CD4-positive, alpha-beta T cell (primary cell): ENCODE data around the gene KPNA1. TPM values are rescaled to one million over a fixed set of nuclear protein-coding genes. Genes with fewer than 3 reads are reported as not detected.

ENCODE experiments used
- ATAC-seq: fragments of 200-7000 bp; cut with Tn5 transposase; one replicate; pipeline ENCODE4 v1.10.0; 2022; ENCODE audit warnings: mild to moderate bottlenecking; ENCODE audit not compliant: poor library complexity
- CTCF ChIA-PET: fragments of 350-600 bp; sonication (Branson Sonifier 250); formaldehyde crosslinking; loops from one replicate; lab custom pipeline; 2021; ENCODE audit warnings: antibody characterized with exemption, inconsistent platforms; lab: Charles Lee
- POLR2A ChIA-PET: fragments of 350-600 bp; sonication (Branson Sonifier 250); formaldehyde crosslinking; loops from one replicate; lab custom pipeline; 2021; ENCODE audit warnings: antibody characterized with exemption, inconsistent platforms; lab: Charles Lee
- DNase-seq, 14 experiments: peaks; one replicate each; pipeline ENCODE4 v3.0.0-alpha.2; 2013 to 2020; ENCODE audit warnings: mixed read lengths in 2 of 14
- H3K27ac ChIP-seq, 2 donors: one replicate each; pipeline versions ENCODE4 v1.5.1 to v1.7.0; 2013; ENCODE audit warnings: low read length in 2 of 2, low read depth in 1 of 2, mild to moderate bottlenecking in 1 of 2
- H3K27me3 ChIP-seq, 2 experiments: 1 replicate in 1 of 2; 2 replicates in 1 of 2; pipeline versions ENCODE4 v1.6.1 to v1.7.0; 2013; ENCODE audit warnings: low read length in 2 of 2, control low read depth in 1 of 2, mild to moderate bottlenecking in 1 of 2, moderate library complexity in 1 of 2; ENCODE audit not compliant: insufficient read depth in 2 of 2, control insufficient read depth in 1 of 2
- H3K36me3 ChIP-seq: one replicate; pipeline ENCODE4 v1.6.1; 2013; ENCODE audit warnings: low read length, control low read depth; ENCODE audit not compliant: insufficient read depth
- H3K4me1 ChIP-seq: one replicate; pipeline ENCODE4 v1.6.1; 2013; ENCODE audit warnings: low read length, control low read depth; ENCODE audit not compliant: insufficient read depth
- H3K4me3 ChIP-seq: one replicate; pipeline ENCODE4 v1.5.1; 2013; ENCODE audit warnings: mild to moderate bottlenecking, low read length, moderate library complexity
- H3K9me3 ChIP-seq, 2 experiments: 1 replicate in 1 of 2; 2 replicates in 1 of 2; pipeline versions ENCODE4 v1.6.1 to v1.7.0; 2013; ENCODE audit warnings: low read length in 2 of 2, mild to moderate bottlenecking in 2 of 2, control low read depth in 1 of 2, moderate library complexity in 1 of 2; ENCODE audit not compliant: control insufficient read depth in 1 of 2, insufficient read depth in 1 of 2
- H3K27ac Mint-ChIP-seq: one replicate; pipeline ENCODE4 v1.8.0; 2020; ENCODE audit warnings: mixed read lengths
- H3K27me3 Mint-ChIP-seq: one replicate; pipeline ENCODE4 v1.8.0; 2021; ENCODE audit warnings: mixed read lengths
- H3K36me3 Mint-ChIP-seq: one replicate; pipeline ENCODE4 v1.8.0; 2021; ENCODE audit warnings: low read depth, mixed read lengths
- H3K4me1 Mint-ChIP-seq: one replicate; pipeline ENCODE4 v1.8.0; 2021; ENCODE audit warnings: low read depth, mixed read lengths
- H3K4me3 Mint-ChIP-seq: one replicate; pipeline ENCODE4 v1.8.0; 2020; ENCODE audit warnings: mild to moderate bottlenecking, mixed read lengths
- H3K9me3 Mint-ChIP-seq: one replicate; pipeline ENCODE4 v1.8.0; 2020; ENCODE audit warnings: mixed read lengths
- intact Hi-C, 2 experiments: fragments of 100-400 bp; cut with DNase I in 1 of 2; cut with micrococcal nuclease in 1 of 2; formaldehyde crosslinking; loops; one replicate each; pipeline versions ENCODE4 v1.15.1 to v1.9.0; 2023 to 2025; cut with DNase I, micrococcal nuclease
- total RNA-seq, 174 experiments: library from RNA in 2 of 174; stranded (reverse) in 2 of 174; gene quantifications; one replicate each; pipeline ENCODE4 v1.2.3 and lab custom pipeline; 2021 to 2026
- TF ChIP-seq, protein P1 (sequence below): fragments of 200-600 bp; IDR thresholded peaks from one replicate; pipeline ENCODE4 v1.8.0; 2022; ENCODE audit warnings: antibody characterized with exemption, mild to moderate bottlenecking

Gene KPNA1
- total RNA-seq, 2 experiments from 2014 or later, result 46.2 to 49.8 TPM

DNA sequence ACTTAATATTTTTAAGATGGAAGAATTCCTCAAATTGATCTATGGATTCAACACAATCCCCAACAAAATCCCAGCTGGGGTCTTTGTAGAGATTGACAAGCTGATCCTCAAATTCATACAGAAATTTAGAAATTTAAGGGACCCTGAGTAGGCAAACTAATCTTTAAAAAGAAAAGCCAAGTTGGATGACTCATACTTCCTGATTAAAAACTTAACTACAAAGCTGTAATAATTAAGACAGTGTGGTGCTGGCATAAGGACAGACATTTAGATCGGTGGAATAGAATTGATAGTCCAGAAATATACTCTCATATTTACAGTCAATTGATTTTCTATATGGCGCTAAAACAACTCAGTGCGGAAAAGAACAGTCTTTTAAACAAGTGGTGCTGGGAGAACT, 119.2 kb downstream of the KPNA1 start:
- TF ChIP-seq, protein P1, sequence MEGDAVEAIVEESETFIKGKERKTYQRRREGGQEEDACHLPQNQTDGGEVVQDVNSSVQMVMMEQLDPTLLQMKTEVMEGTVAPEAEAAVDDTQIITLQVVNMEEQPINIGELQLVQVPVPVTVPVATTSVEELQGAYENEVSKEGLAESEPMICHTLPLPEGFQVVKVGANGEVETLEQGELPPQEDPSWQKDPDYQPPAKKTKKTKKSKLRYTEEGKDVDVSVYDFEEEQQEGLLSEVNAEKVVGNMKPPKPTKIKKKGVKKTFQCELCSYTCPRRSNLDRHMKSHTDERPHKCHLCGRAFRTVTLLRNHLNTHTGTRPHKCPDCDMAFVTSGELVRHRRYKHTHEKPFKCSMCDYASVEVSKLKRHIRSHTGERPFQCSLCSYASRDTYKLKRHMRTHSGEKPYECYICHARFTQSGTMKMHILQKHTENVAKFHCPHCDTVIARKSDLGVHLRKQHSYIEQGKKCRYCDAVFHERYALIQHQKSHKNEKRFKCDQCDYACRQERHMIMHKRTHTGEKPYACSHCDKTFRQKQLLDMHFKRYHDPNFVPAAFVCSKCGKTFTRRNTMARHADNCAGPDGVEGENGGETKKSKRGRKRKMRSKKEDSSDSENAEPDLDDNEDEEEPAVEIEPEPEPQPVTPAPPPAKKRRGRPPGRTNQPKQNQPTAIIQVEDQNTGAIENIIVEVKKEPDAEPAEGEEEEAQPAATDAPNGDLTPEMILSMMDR, result no peak
- Mint-ChIP-seq H3K27me3 (no peaks in the 10 kb centered on the region), H3K36me3 (peaks cover 31% of the 10 kb centered on the region), H3K9me3 (no peaks in the 10 kb centered on the region), H3K27ac (no peak overlapping the region), H3K4me3 (no peak overlapping the region), H3K4me1 (peaks cover 7% of the 10 kb centered on the region)
- intact Hi-C loops, result no loop called here
- Histone ChIP-seq H3K4me1 (no peaks in the 10 kb centered on the region), H3K36me3 (peaks cover 5% of the 10 kb centered on the region), H3K9me3 (no peaks in the 10 kb centered on the region), H3K27me3 (no peaks in the 10 kb centered on the region), H3K27ac (no peak overlapping the region), H3K4me3 (no peak overlapping the region)
- ChIA-PET POLR2A (interaction anchor here (0.8 kb wide), 1 partner anchor 10 kb away, joined by 3 read pairs; no protein-coding TSS in a partner anchor), CTCF (interaction anchor here (1.5 kb wide), 1 partner anchor 11 kb away, joined by 13 read pairs; the partner anchor contains the start of genes FAM162A and MIX23)
- DNase-seq (no peak), ATAC-seq (no peak)

DNA sequence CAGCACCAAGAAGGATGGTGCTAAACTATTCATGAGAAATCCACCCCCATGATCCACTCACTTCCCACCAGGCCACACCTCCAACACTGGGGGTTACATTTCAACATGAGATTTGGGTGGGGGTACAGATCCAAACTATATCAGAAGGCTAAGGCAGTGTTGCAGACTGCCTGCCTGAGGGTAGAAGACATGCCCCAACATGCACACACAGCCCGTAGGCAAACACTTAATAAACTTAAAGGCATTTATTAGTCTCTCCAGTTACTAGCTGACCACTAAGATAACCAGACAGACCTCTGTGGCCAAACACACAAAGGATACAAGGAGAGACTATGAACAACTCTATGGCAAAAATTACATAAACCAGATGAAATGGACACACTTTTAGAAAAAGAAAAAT, 120.6 kb downstream of the KPNA1 start:
- Histone ChIP-seq H3K27me3 (no peaks in the 10 kb centered on the region), H3K36me3 (peaks cover 5% of the 10 kb centered on the region), H3K4me3 (no peak overlapping the region), H3K27ac (no peak overlapping the region), H3K4me1 (no peaks in the 10 kb centered on the region), H3K9me3 (no peaks in the 10 kb centered on the region)
- ChIA-PET CTCF (interaction anchor here (1.8 to 2.8 kb wide), 3 partner anchors 10 to 22 kb away, joined by 5 to 21 read pairs (median 14); partner anchors contain the start of genes FAM162A, MIX23 and WDR5B), POLR2A (interaction anchor here (1.7 to 1.8 kb wide), 2 partner anchors 10 to 285 kb away, joined by 23 to 30 read pairs; partner anchors contain the start of genes FAM162A, MIX23 and PARP14)
- TF ChIP-seq, protein P1, result no peak
- no peak for DNase-seq
- Mint-ChIP-seq H3K27ac (no peak overlapping the region), H3K36me3 (peaks cover 33% of the 10 kb centered on the region), H3K4me3 (no peak overlapping the region), H3K27me3 (no peaks in the 10 kb centered on the region), H3K4me1 (peaks cover 7% of the 10 kb centered on the region), H3K9me3 (no peaks in the 10 kb centered on the region)
- ATAC-seq, result no peak
- intact Hi-C loops, result loop anchor here in 1 of 2 experiments (5.0 kb wide), 1 partner anchor 633 kb away; the partner anchor contains the start of gene SEMA5B

- no peaks in the 10 kb centered on the region for H3K9me3 ChIP-seq
- no peaks in the 10 kb centered on the region for H3K27me3 ChIP-seq
- Mint-ChIP-seq H3K27ac (no peak overlapping the region), H3K4me3 (no peak overlapping the region), H3K9me3 (no peaks in the 10 kb centered on the region), H3K4me1 (peaks cover 10% of the 10 kb centered on the region), H3K27me3 (no peaks in the 10 kb centered on the region), H3K36me3 (peaks cover 39% of the 10 kb centered on the region)
- ChIA-PET POLR2A (interaction anchor here (0.6 to 1.8 kb wide), 8 partner anchors 8 to 286 kb away, joined by 3 to 30 read pairs (median 4); partner anchors contain the start of genes DTX3L, FAM162A, KPNA1 and MIX23), CTCF (interaction anchor here (0.5 to 2.8 kb wide), 17 partner anchors 9 to 286 kb away, joined by 3 to 21 read pairs (median 5); partner anchors contain the start of genes FAM162A, MIX23, PARP14 and WDR5B)
- H3K4me1 ChIP-seq, result no peaks in the 10 kb centered on the region
- ATAC-seq (peak; percentile 55), DNase-seq (peak in 5 of 14 experiments; percentile 5 to 68 (median 64))
- H3K4me3 ChIP-seq, result no peak overlapping the region
- intact Hi-C loops, result loop anchor here (1.0 to 5.0 kb wide), 4 partner anchors 286 to 636 kb away; partner anchors contain the start of gene SEMA5B (in 1 of the 2)
- TF ChIP-seq, protein P1, result peak; percentile 81
- peaks cover 5% of the 10 kb centered on the region for H3K36me3 ChIP-seq
- no peak overlapping the region for H3K27ac ChIP-seq
These were observed 121.6 kb downstream of the KPNA1 start for GRCh38 chr3:122392868-122393844.
